ENCODE results near the gene INTU.
"Not testable (repeated sequence)": the region's sequence is repeated elsewhere in the genome, so short reads cannot be mapped to it uniquely, and the experiment has no call there.

The INTU gene

GRCh38 chr4:127648061-127648460, 15.3 kb downstream of the INTU start:
- no peak for DNase-seq

- not testable (repeated sequence) for DNase-seq
Measured at GRCh38 chr4:127655590-127655989, 22.8 kb downstream of the INTU start.

- DNase-seq, result no peak
Measured at GRCh38 chr4:127656047-127656680, 23.4 kb downstream of the INTU start.

- no peak for DNase-seq
Measured at GRCh38 chr4:127660284-127660885, 27.6 kb downstream of the INTU start.

- DNase-seq, result no peak
Measured at GRCh38 chr4:127667116-127667515, 34.4 kb downstream of the INTU start.

GRCh38 chr4:127667772-127668171, 35.0 kb downstream of the INTU start:
- DNase-seq, result no peak

GRCh38 chr4:127668770-127669169, 36.0 kb downstream of the INTU start:
- no peak for DNase-seq

- DNase-seq, result no peak
Measured at GRCh38 chr4:127669691-127670090, 36.9 kb downstream of the INTU start.

- no peak for DNase-seq
Measured at GRCh38 chr4:127672111-127672510, 39.4 kb downstream of the INTU start.

GRCh38 chr4:127685292-127685691, 52.5 kb downstream of the INTU start:
- DNase-seq, result no peak

- DNase-seq, result no peak
Measured at GRCh38 chr4:127686658-127687057, 53.9 kb downstream of the INTU start.

GRCh38 chr4:127687580-127687979, 54.8 kb downstream of the INTU start:
- no peak for DNase-seq

- DNase-seq, result no peak
Measured at GRCh38 chr4:127698789-127699200, 66.0 kb downstream of the INTU start.

GRCh38 chr4:127708985-127709384, 76.2 kb downstream of the INTU start:
- DNase-seq, result no peak

- DNase-seq, result no peak
Measured at GRCh38 chr4:127709456-127709855, 76.7 kb downstream of the INTU start.

- DNase-seq, result no peak
Measured at GRCh38 chr4:127730142-127730913, 97.6 kb downstream of the INTU start, which contains the start of gene SLC25A31. SLC25A31 (plus strand) TSS chr4:127730400; CDS start chr4:127730546, 146 bp downstream.

GRCh38 chr4:127731406-127731805, 98.6 kb downstream of the INTU start:
- DNase-seq, result no peak

GRCh38 chr4:127732623-127733328, 100.0 kb downstream of the INTU start:
- no peak for DNase-seq

GRCh38 chr4:127734976-127735375, 102.2 kb downstream of the INTU start:
- DNase-seq, result no peak

- DNase-seq, result no peak
Measured at GRCh38 chr4:127737295-127737694, 104.5 kb downstream of the INTU start.

- DNase-seq, result no peak
Measured at GRCh38 chr4:127741247-127741646, 108.5 kb downstream of the INTU start.

GRCh38 chr4:127747883-127748282, 115.1 kb downstream of the INTU start:
- no peak for DNase-seq

- DNase-seq, result no peak
Measured at GRCh38 chr4:127748957-127749356, 116.2 kb downstream of the INTU start.

All from effector CD8-positive, alpha-beta T cell (primary cell).